ENCODE data around the gene HNRNPA0. TPM values are rescaled to one million over a fixed set of nuclear protein-coding genes. Genes with fewer than 3 reads are reported as not detected.

HNRNPA0 gene
- total RNA-seq, 4 donors from 2014 or later, result 9.7 to 16.9 (median 12.8) TPM

DNA sequence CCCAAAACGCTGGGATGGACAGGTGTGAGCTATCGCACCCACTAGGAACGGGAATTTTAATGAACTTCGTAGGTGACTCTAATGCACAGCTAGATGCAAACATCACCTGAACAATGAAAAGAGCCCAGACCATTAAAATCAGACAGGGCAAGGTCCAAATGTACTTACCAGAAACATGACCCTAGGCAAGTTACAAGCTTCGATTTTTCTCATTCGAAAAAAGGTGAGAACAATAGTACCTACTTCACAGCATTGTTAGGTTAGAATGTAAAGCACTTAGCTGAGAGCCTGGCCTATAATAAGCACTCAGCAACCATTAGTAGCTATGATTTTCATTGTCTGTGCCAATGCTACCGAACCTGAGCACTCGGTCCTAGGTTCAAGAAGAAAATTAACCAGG is 12.4 kb downstream of the HNRNPA0 start:
- no peak for DNase-seq (ENCODE audit: low spot score)
- TF ChIP-seq, protein P1, sequence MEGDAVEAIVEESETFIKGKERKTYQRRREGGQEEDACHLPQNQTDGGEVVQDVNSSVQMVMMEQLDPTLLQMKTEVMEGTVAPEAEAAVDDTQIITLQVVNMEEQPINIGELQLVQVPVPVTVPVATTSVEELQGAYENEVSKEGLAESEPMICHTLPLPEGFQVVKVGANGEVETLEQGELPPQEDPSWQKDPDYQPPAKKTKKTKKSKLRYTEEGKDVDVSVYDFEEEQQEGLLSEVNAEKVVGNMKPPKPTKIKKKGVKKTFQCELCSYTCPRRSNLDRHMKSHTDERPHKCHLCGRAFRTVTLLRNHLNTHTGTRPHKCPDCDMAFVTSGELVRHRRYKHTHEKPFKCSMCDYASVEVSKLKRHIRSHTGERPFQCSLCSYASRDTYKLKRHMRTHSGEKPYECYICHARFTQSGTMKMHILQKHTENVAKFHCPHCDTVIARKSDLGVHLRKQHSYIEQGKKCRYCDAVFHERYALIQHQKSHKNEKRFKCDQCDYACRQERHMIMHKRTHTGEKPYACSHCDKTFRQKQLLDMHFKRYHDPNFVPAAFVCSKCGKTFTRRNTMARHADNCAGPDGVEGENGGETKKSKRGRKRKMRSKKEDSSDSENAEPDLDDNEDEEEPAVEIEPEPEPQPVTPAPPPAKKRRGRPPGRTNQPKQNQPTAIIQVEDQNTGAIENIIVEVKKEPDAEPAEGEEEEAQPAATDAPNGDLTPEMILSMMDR (IDR thresholded peaks at IDR 0.05), result no peak
- ATAC-seq (ENCODE audit: low FRiP score), result no peak

DNA sequence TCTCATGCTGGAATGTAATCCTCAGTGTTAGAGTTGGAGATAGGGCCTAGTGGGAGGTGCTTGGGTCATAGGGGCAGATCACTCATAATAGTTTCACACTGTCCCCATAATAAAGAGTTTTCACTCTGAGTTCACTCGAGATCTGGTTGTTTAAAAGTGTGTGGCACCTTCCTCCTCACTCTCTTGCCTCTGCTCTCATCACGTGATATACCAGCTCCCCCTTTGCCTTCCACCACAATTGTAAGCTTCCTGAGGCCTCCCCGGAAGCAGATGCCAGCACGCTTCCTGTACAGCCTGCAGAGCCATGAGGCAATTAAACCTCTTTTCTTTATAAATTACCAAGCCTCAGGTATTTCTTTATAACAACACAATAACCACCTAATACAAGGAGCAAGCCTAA is 14.4 kb downstream of the HNRNPA0 start:
- ATAC-seq (ENCODE audit: low FRiP score) (no peak), DNase-seq (ENCODE audit: low spot score) (no peak)
- TF ChIP-seq, protein P1 (IDR thresholded peaks at IDR 0.05), result no peak

- ATAC-seq (ENCODE audit: low FRiP score), result no peak
- DNase-seq (ENCODE audit: low spot score), result no peak
- TF ChIP-seq, protein P1 (IDR thresholded peaks at IDR 0.05), result no peak
These were observed 15.2 kb downstream of the HNRNPA0 start for GRCh38 chr5:137738947-137739346.

GRCh38 chr5:137737349-137738131 is 16.6 kb downstream of the HNRNPA0 start:
- ATAC-seq (ENCODE audit: low FRiP score), result no peak
- TF ChIP-seq, protein P1 (IDR thresholded peaks at IDR 0.05), result no peak
- no peak for DNase-seq (ENCODE audit: low spot score)

DNA sequence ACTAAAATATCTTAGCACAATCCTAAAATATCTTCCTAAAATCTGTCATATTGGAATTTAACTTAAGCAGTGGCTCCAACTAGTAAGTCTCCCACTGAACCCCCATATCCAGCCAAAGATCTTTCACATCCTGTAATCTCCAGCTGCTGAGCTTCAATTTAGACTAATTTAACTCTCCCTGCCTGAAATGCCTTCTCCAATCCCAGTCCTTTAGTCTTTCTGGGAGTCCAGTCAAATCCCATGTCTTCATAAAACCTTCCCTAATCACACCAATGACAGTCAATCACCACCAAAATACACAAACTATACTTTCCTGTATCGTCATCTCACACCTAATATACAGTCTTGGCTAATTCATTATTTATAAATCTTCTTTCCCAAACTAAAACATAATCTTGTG is 17.7 kb downstream of the HNRNPA0 start:
- ATAC-seq (ENCODE audit: low FRiP score), result no peak
- TF ChIP-seq, protein P1 (IDR thresholded peaks at IDR 0.05), result no peak
- no peak for DNase-seq (ENCODE audit: low spot score)

DNA sequence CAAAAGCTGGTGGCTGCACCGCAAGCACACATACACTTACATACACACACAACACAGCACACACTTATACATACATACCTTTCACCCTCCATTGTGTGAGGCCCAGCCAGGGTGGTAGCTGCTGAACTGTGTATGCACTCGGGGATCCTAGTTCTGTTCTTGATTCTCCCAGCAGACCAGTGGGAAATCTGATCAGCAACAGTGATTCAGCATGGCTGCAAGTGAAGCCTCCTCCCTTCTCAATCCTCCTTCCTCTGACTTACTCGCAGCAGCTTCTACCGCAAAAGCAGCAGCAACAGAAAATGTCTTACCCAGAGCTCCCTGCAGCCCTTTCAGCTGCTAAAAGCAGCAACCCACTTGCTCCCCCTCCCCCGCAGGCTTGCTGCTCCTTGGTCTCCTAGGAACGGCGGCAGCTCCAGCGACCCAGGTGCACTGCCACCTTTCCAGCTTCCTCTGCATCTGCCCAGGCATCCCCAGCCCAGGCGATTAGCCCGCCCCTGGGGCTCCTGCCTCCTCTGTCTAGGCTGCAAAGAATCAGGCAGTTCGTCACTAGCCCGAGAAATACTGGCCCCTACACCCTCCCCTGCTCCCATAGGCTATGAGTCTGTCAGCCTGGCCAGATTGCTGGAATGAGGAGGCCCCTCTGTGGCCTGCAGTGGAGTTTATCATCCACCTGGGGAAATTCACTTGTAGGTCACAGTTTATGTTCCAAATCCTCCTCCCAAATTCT is 18.4 kb downstream of the HNRNPA0 start, which contains the start of gene KLHL3:
Gene KLHL3 (minus strand): TSS at position 535 of the 730 bp plus-strand sequence. CDS start 443 bp downstream, at position 92.
- TF ChIP-seq, protein P1 (IDR thresholded peaks at IDR 0.05), result no peak
- peak; percentile 47 for ATAC-seq (ENCODE audit: low FRiP score)
- no peak for DNase-seq (ENCODE audit: low spot score)

All from omental fat pad (tissue), 4 donors.